MCF 10A (cell line): Measurements from ENCODE around the gene KCNJ6. TPM values are rescaled to one million over a fixed set of nuclear protein-coding genes. Genes with fewer than 3 reads are reported as not detected.

Source experiments
- BruUV-seq: library from RNA; stranded (reverse); fragments of 400-500 nt; replicated peaks from 2 replicates; lab custom pipeline; 2021; lab: Mats Ljungman, UMichigan
- CTCF ChIA-PET: fragments of 300-600 bp; sonication (Branson Sonifier 250); formaldehyde crosslinking; extraction: SDS; loops from one replicate; lab custom pipeline; 2021; ENCODE audit warnings: antibody characterized with exemption, inconsistent platforms; lab: Yijun Ruan, JAX
- POLR2A ChIA-PET: fragments of 300-600, 350-650 bp; sonication (Branson Sonifier 250); formaldehyde crosslinking; extraction: SDS; loops from one replicate; lab custom pipeline; 2020; ENCODE audit warnings: antibody characterized with exemption, inconsistent platforms; lab: Yijun Ruan, JAX
- DNase-seq: peaks from one replicate; pipeline ENCODE4 v3.0.0-alpha.2; 2018; ENCODE audit not compliant: unreplicated experiment
- H3K27ac Mint-ChIP-seq: one replicate; pipeline ENCODE4 v1.8.0; 2022; ENCODE audit warnings: mild to moderate bottlenecking, low read depth, mixed read lengths; ENCODE audit not compliant: unreplicated experiment
- H3K27me3 Mint-ChIP-seq: one replicate; pipeline ENCODE4 v1.8.0; 2022; ENCODE audit warnings: mixed read lengths; ENCODE audit not compliant: insufficient read depth, unreplicated experiment
- H3K36me3 Mint-ChIP-seq: one replicate; pipeline ENCODE4 v1.8.0; 2022; ENCODE audit warnings: mild to moderate bottlenecking, moderate library complexity, mixed read lengths; ENCODE audit not compliant: insufficient read depth, unreplicated experiment
- H3K4me1 Mint-ChIP-seq: one replicate; pipeline ENCODE4 v1.8.0; 2022; ENCODE audit warnings: mixed read lengths; ENCODE audit not compliant: insufficient read depth, unreplicated experiment
- H3K4me3 Mint-ChIP-seq: one replicate; pipeline ENCODE4 v1.8.0; 2022; ENCODE audit warnings: mild to moderate bottlenecking, moderate library complexity, mixed read lengths; ENCODE audit not compliant: unreplicated experiment
- H3K9me3 Mint-ChIP-seq: one replicate; pipeline ENCODE4 v1.8.0; 2022; ENCODE audit warnings: mixed read lengths; ENCODE audit not compliant: unreplicated experiment
- intact Hi-C: fragments of 100-400 bp; cut with micrococcal nuclease; formaldehyde crosslinking; loops from 2 replicates; pipeline ENCODE4 v1.14.1; 2022
- total RNA-seq: library from RNA; stranded (reverse); gene quantifications from 2 replicates; pipeline ENCODE4 v1.2.3, GENCODE V29; 2022
- TF ChIP-seq, protein P1 (sequence below): fragments of 200-600 bp; IDR thresholded peaks from one replicate; pipeline ENCODE4 v1.8.0; 2022; ENCODE audit warnings: antibody characterized with exemption, mild to moderate bottlenecking; ENCODE audit not compliant: unreplicated experiment

The KCNJ6 gene
- total RNA-seq, 1 experiment from 2014 or later = 0.28 TPM

DNA sequence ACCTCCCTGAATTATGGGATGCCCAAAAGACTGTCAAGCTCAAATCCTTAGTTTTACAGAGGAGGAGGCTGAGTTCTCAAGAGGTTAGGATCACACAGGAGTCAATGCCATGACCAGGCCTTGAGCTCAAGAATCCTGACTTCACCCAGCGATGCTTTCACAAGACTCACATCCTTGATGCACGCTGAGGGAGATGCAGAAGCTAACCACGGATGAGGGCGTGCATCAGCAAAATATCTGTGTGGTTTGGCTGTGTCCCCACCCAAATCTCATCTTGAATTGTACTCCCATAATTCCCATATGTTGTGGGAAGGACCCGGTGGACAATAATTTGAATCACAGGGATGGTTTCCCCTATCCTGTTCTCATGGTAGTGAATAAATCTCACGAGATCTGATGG lies 133.2 kb downstream of the KCNJ6 start:
- intact Hi-C loops = no loop called here
- Mint-ChIP-seq H3K4me3 (no peak overlapping the region), H3K36me3 (peaks cover 4% of the 10 kb centered on the region), H3K27me3 (peaks cover under 1% of the 10 kb centered on the region), H3K27ac (no peak overlapping the region), H3K9me3 (peaks cover 8% of the 10 kb centered on the region), H3K4me1 (peaks cover 11% of the 10 kb centered on the region)
- BruUV-seq = no TSS peak
- ChIA-PET POLR2A (no interaction called here), CTCF (no interaction called here)
- no peak for DNase-seq
- TF ChIP-seq, protein P1, sequence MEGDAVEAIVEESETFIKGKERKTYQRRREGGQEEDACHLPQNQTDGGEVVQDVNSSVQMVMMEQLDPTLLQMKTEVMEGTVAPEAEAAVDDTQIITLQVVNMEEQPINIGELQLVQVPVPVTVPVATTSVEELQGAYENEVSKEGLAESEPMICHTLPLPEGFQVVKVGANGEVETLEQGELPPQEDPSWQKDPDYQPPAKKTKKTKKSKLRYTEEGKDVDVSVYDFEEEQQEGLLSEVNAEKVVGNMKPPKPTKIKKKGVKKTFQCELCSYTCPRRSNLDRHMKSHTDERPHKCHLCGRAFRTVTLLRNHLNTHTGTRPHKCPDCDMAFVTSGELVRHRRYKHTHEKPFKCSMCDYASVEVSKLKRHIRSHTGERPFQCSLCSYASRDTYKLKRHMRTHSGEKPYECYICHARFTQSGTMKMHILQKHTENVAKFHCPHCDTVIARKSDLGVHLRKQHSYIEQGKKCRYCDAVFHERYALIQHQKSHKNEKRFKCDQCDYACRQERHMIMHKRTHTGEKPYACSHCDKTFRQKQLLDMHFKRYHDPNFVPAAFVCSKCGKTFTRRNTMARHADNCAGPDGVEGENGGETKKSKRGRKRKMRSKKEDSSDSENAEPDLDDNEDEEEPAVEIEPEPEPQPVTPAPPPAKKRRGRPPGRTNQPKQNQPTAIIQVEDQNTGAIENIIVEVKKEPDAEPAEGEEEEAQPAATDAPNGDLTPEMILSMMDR = no peak

DNA sequence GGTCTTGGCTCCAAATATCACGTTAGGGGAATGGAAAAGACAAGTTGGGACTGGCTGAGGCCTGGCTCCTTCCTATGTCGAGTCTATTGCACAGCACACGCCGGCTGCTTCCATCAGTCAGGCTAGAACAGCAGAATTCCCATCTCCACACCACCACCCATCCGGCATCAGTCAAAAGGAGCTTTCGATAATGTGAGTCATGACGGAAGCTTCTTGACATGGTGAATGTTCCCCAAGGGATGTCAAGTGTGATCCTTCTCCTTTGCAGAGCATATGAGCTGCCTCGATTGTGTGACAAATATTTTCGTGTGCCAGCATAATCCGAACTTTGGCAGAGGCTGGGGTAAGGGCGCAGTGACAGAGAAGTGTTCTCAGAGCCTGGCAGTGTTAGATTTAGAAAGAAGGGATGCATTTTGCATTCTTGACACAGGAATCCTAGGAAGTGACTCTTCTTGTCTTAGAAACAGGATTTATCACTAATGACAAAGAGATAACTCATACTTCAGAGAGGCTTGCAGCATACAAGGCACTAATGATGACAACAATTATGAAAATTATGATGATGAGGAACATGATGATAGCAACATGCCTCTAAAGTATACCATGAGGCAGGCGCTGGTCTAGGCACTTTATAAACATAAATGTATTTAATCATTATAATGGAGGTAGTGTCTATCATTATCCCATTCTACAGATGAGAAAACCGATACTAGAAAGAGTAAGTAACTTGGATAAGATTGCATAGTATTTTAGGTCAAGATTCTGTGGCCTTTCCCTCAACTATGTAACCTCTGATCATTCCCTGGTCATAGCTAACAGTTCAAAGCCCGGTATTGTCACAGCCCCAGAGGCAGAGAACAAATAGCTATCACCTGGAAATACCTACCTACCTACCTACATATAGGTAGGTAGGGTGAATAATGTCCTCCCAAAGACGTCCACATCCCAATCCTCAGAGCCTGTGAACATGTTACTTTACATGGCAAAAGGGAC lies 135.0 kb downstream of the KCNJ6 start:
- no peaks in the 10 kb centered on the region for H3K4me1 Mint-ChIP-seq
- H3K36me3 Mint-ChIP-seq = peaks cover 4% of the 10 kb centered on the region
- intact Hi-C loops = no loop called here
- TF ChIP-seq, protein P1 = no peak
- CTCF ChIA-PET = interaction anchor here (0.6 to 1.5 kb wide), 3 partner anchors 16 to 104 kb away, joined by 3 to 4 read pairs (median 3); no protein-coding TSS in a partner anchor
- DNase-seq = no peak
- peaks cover 10% of the 10 kb centered on the region for H3K27me3 Mint-ChIP-seq
- BruUV-seq = no TSS peak
- H3K4me3 Mint-ChIP-seq = no peak overlapping the region
- H3K27ac Mint-ChIP-seq = no peak overlapping the region
- POLR2A ChIA-PET = no interaction called here
- H3K9me3 Mint-ChIP-seq = peaks cover 8% of the 10 kb centered on the region

DNA sequence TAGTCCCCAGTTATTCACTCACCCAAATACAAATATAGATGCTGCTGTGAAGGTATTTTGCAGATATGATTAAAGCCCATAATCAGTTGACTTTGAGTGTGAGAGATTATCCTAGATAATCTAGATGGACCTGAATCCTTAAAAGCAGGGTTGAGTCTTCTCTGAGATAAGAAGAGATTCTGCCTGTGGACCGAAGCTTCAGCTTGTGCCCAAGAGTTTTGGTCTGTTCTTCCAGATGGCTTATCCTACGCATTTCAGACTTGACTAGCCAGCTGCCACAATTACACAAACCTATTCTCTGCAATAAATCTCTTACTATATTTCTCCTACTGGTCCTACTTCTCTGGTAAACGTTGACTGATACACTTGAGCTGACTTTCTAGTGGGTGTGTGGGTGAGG lies 145.1 kb downstream of the KCNJ6 start:
- POLR2A ChIA-PET = no interaction called here
- CTCF ChIA-PET = no interaction called here
- Mint-ChIP-seq H3K27me3 (no peaks in the 10 kb centered on the region), H3K4me1 (no peaks in the 10 kb centered on the region), H3K27ac (no peak overlapping the region), H3K36me3 (no peaks in the 10 kb centered on the region), H3K4me3 (no peak overlapping the region), H3K9me3 (no peaks in the 10 kb centered on the region)
- intact Hi-C loops = no loop called here
- DNase-seq = no peak
- TF ChIP-seq, protein P1 = no peak
- BruUV-seq = no TSS peak

DNA sequence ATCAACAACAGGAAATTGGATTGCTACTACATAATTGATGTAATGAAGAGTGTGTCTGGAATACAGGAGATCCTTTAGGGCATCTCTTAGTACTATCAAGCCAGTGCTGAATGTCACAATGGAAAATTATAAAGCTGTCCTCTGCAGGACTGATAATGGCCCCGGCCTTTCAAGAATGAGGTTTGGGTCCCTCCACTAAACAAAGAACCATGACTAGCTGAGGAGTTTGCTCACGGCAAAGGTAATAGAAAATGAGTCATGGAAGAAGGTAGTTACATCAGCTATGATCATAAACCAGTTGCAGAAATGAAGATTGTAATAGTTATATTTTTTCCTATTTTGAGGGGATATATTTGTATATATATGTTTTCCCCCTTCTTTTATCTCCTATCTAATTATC lies 145.8 kb downstream of the KCNJ6 start:
- Mint-ChIP-seq H3K27ac (no peak overlapping the region), H3K4me1 (no peaks in the 10 kb centered on the region), H3K36me3 (no peaks in the 10 kb centered on the region), H3K4me3 (no peak overlapping the region), H3K9me3 (no peaks in the 10 kb centered on the region), H3K27me3 (no peaks in the 10 kb centered on the region)
- DNase-seq = no peak
- BruUV-seq = no TSS peak
- ChIA-PET POLR2A (interaction anchor here (0.7 kb wide), 1 partner anchor 19 kb away, joined by 4 read pairs; no protein-coding TSS in a partner anchor), CTCF (no interaction called here)
- TF ChIP-seq, protein P1 = no peak
- intact Hi-C loops = no loop called here
